Cardiac muscle cell (in vitro differentiated cells and primary cell): ENCODE results near the gene NEK5. TPM values are rescaled to one million over a fixed set of nuclear protein-coding genes. Genes with fewer than 3 reads are reported as not detected.
A peak's percentile ranks its signal among the peaks of the same experiment; 100 is the strongest.

Experiments used
- DNase-seq, 2 donors: peaks; one replicate each; pipeline versions ENCODE4 v3.0.0 to v3.0.0-alpha.2; 2010 to 2017; ENCODE audit warnings: low read depth in 1 of 2, low spot score in 1 of 2
- H3K27ac ChIP-seq: fragments of 200-600 bp; sonication (generic); 2 replicates; pipeline ENCODE4 v1.5.1; 2016
- H3K27me3 ChIP-seq: fragments of 200-600 bp; sonication (generic); 2 replicates; pipeline ENCODE4 v1.6.0; 2016; ENCODE audit warnings: control low read depth
- H3K36me3 ChIP-seq: fragments of 200-600 bp; sonication (generic); 2 replicates; pipeline ENCODE4 v1.5.1; 2016; ENCODE audit warnings: control low read depth
- H3K4me1 ChIP-seq: fragments of 200-600 bp; sonication (generic); 2 replicates; pipeline ENCODE4 v1.8.1; 2017; ENCODE audit warnings: low read depth, mild to moderate bottlenecking, mixed run types
- H3K4me3 ChIP-seq: fragments of 200-600 bp; sonication (generic); 2 replicates; pipeline ENCODE4 v1.5.1; 2016; ENCODE audit warnings: mild to moderate bottlenecking
- H3K9me3 ChIP-seq: fragments of 200-600 bp; sonication (generic); 2 replicates; pipeline ENCODE4 v1.5.1; 2017; ENCODE audit warnings: low read depth, mild to moderate bottlenecking, control low read depth
- polyA plus RNA-seq: library from polyadenylated mRNA; unstranded; fragments of >200 nt; fragmentation: Nextera tagmentation; extraction: Ambion mirVana; gene quantifications from 2 replicates; pipeline ENCODE4 v1.2.1, GENCODE V29; 2016
- total RNA-seq: library from RNA; depleted of rRNA; stranded (reverse); fragments of >200 nt; gene quantifications from 2 replicates; pipeline ENCODE4 v1.2.3, GENCODE V29; 2016
- TF ChIP-seq, protein P1 (sequence below): IDR thresholded peaks from 2 replicates; pipeline ENCODE4 v1.5.1; 2012; ENCODE audit warnings: low read depth, mild to moderate bottlenecking, low read length

Gene NEK5
- total and polyA plus RNA-seq, 2 experiments from 2014 or later: 0.33 to 0.34 TPM

DNA sequence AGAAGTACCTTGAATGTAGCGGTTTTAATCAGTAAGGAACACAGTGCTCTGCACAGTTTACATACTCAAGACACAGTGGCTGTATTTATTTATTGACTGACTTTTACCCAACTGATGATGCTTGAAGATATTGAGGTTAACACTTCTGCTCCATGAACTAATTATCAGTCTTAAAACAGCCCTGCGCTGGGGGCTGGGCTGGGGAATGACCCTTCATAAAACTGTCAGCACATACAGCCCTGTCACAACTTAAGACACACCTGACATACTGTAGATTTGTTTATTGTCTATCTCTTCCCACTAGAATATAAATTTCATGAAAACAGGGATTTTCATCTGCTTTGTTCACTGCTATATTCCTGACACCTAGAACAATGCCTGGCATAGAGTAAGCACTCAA lies 10.8 kb downstream of the NEK5 start:
- DNase-seq: no peak
- H3K27ac ChIP-seq: no peak overlapping the region
- H3K9me3 ChIP-seq: no peaks in the 10 kb centered on the region
- TF ChIP-seq, protein P1, sequence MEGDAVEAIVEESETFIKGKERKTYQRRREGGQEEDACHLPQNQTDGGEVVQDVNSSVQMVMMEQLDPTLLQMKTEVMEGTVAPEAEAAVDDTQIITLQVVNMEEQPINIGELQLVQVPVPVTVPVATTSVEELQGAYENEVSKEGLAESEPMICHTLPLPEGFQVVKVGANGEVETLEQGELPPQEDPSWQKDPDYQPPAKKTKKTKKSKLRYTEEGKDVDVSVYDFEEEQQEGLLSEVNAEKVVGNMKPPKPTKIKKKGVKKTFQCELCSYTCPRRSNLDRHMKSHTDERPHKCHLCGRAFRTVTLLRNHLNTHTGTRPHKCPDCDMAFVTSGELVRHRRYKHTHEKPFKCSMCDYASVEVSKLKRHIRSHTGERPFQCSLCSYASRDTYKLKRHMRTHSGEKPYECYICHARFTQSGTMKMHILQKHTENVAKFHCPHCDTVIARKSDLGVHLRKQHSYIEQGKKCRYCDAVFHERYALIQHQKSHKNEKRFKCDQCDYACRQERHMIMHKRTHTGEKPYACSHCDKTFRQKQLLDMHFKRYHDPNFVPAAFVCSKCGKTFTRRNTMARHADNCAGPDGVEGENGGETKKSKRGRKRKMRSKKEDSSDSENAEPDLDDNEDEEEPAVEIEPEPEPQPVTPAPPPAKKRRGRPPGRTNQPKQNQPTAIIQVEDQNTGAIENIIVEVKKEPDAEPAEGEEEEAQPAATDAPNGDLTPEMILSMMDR: no peak
- no peaks in the 10 kb centered on the region for H3K4me1 ChIP-seq
- H3K4me3 ChIP-seq: no peak overlapping the region
- H3K36me3 ChIP-seq: no peaks in the 10 kb centered on the region
- no peaks in the 10 kb centered on the region for H3K27me3 ChIP-seq

DNA sequence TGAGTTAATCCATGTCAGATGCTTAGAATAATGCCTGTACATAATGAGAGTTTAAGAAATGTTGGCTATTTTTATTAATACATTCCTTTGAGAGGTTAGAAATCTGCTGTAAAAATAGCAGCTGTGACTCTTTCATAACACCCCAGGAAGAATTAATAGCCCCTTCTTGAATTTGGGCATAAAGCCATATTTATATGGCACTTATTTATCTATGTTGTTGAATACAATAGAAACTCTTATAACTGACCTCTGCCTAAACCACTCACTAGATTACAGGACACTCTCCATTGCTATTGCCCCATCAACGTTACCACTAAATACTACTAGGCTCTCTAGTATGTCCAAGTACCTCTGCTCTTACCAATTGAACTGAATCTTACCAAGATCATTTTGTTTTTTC lies 16.3 kb downstream of the NEK5 start:
- TF ChIP-seq, protein P1: no peak
- Histone ChIP-seq H3K4me3 (no peak overlapping the region), H3K27ac (no peak overlapping the region), H3K4me1 (no peaks in the 10 kb centered on the region), H3K36me3 (no peaks in the 10 kb centered on the region), H3K27me3 (no peaks in the 10 kb centered on the region), H3K9me3 (no peaks in the 10 kb centered on the region)
- peak in 1 of 2 donors; percentile 14 for DNase-seq

DNA sequence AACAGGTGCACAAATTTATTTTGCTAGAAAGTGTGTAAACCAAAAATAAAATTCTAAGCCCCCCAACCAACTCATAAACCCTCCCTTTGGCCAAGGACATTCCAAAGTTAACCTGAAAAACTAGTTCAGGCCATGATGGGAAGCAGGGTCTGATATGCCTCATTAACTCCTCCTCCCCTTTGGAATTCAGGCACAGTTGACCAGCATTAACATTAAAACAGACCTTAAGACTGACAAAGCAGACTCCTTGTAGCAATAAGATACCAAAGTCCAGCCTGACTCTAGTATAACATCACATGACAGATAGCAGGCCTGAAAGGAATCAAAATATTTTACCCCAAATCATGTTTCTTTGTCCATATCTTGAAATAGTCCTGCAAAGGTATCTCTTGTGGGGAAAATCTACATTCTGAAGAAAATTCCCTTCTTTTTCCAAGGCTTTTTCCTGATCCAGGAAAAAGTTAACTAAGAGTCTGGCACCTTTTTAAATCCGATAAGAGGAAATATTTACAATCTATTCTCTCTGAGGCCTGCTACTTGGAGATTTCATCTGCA lies 19.7 kb downstream of the NEK5 start:
- no peak for DNase-seq
- Histone ChIP-seq H3K36me3 (no peaks in the 10 kb centered on the region), H3K9me3 (no peaks in the 10 kb centered on the region), H3K27me3 (no peaks in the 10 kb centered on the region), H3K4me3 (no peak overlapping the region), H3K4me1 (no peaks in the 10 kb centered on the region), H3K27ac (no peak overlapping the region)
- TF ChIP-seq, protein P1: no peak

DNA sequence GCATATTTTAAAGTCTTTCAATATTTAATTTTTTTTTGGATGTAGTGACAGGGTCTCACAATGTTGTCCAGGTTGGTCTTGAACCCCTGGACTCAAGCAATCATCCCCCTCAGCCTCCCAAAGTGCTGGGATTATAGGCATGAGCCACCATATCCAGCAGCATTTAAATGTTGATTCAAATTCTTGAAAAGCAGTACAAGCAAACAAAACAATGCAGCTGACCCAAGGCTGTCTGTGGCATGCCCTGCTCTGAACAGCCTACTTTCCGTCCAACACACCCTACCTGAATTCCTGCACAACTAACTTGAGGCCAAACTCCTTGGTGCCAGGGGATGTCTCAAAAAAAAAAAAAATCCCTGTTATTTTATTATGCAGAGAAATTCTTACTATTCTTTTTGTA lies 23.0 kb downstream of the NEK5 start:
- no peaks in the 10 kb centered on the region for H3K27me3 ChIP-seq
- TF ChIP-seq, protein P1: no peak

DNA sequence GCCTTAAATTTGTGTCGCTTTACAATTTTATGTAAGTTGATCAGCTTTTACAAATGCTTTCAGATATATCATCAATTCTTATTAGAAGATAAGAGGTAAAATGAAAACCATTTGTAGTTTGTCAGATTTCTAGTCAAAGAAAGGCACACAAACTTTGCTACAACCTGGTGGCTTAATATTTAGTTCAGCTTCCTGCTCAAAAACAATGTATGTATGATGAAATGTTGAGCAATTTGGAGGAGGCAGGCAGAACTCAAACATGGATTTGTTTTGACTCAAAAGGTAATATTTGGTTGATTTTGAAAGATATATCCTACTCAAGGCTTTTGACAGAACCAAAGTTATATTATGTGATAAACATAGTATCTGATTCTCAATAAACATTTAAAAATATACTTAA lies 24.2 kb downstream of the NEK5 start:
- no peak overlapping the region for H3K4me3 ChIP-seq
- H3K27ac ChIP-seq: no peak overlapping the region
- TF ChIP-seq, protein P1: no peak
- no peaks in the 10 kb centered on the region for H3K27me3 ChIP-seq
- H3K4me1 ChIP-seq: no peaks in the 10 kb centered on the region
- DNase-seq: peak in 1 of 2 donors; percentile 56
- no peaks in the 10 kb centered on the region for H3K9me3 ChIP-seq
- H3K36me3 ChIP-seq: no peaks in the 10 kb centered on the region

More for the DNA sequence above, 23.0 kb downstream of the NEK5 start:
- H3K4me3 ChIP-seq: no peak overlapping the region
- no peak for DNase-seq
- H3K9me3 ChIP-seq: no peaks in the 10 kb centered on the region
- H3K36me3 ChIP-seq: no peaks in the 10 kb centered on the region
- H3K27ac ChIP-seq: no peak overlapping the region
- no peaks in the 10 kb centered on the region for H3K4me1 ChIP-seq
